Measurements from ENCODE around the gene RNF182. TPM values are rescaled to one million over a fixed set of nuclear protein-coding genes. Genes with fewer than 3 reads are reported as not detected.
A peak's percentile ranks its signal among the peaks of the same experiment; 100 is the strongest.

The RNF182 gene
- total and polyA plus RNA-seq, 2 donors (not counting 1 experiment from before 2014, with no cell fraction given) = 2.5 to 14.1 TPM

GRCh38 chr6:13922750-13923149, 2.0 kb upstream of the RNF182 start:
- Histone ChIP-seq H3K36me3 (ENCODE audit: control insufficient read depth, insufficient read depth, low read length) (no peaks in the 10 kb centered on the region), H3K4me3 (replicated peaks in 1 of 4; ENCODE audit: control extremely low read depth in 1 of 4, insufficient read depth in 1 of 4, low read depth in 3 of 4, low read length in 4 of 4) (no peak overlapping the region), H3K4me1 (ENCODE audit: control insufficient read depth, extremely low read depth, insufficient read depth, low read length) (peaks cover 4% of the 10 kb centered on the region), H3K27me3 (ENCODE audit: control insufficient read depth, insufficient read depth, low read length) (peaks cover 5% of the 10 kb centered on the region), H3K9me3 (ENCODE audit: control insufficient read depth, insufficient read depth, low read depth, low read length) (no peaks in the 10 kb centered on the region), H3K9ac (ENCODE audit: insufficient read depth, low read length) (no peak overlapping the region), H3K4me2 (ENCODE audit: extremely low read depth, insufficient read depth, low read length) (no peak overlapping the region), H3K79me2 (ENCODE audit: control insufficient read depth, insufficient read depth, low read length) (peaks cover 3% of the 10 kb centered on the region), H2AFZ (ENCODE audit: low read length) (no peak overlapping the region), H4K20me1 (ENCODE audit: control insufficient read depth, extremely low read depth, insufficient read depth, low read length) (no peaks in the 10 kb centered on the region), H3K27ac (ENCODE audit: insufficient read depth, low read length) (no peak overlapping the region)
- no peak for DNase-seq (ENCODE audit: low read depth in 2 of 2)
- no peak for TF ChIP-seq CTCF (conservative IDR thresholded peaks at IDR 0.05 in 1 of 2, IDR thresholded peaks at IDR 0.05 in 1 of 2; ENCODE audit: low read depth in 1 of 2, low read length in 2 of 2)
- no peak for TF ChIP-seq EZH2 (IDR thresholded peaks at IDR 0.05; ENCODE audit: low read length, missing control alignments)

GRCh38 chr6:13923527-13924145, 1.1 kb upstream of the RNF182 start:
- no peaks in the 10 kb centered on the region for H3K36me3 ChIP-seq (ENCODE audit: control insufficient read depth, insufficient read depth, low read length)
- peak; percentile 51 to 77 for DNase-seq (ENCODE audit: low read depth in 2 of 2)
- H3K9me3 ChIP-seq (ENCODE audit: control insufficient read depth, insufficient read depth, low read depth, low read length) = no peaks in the 10 kb centered on the region
- peak overlapping the region; percentile 78 for H2AFZ ChIP-seq (ENCODE audit: low read length)
- H3K4me1 ChIP-seq (ENCODE audit: control insufficient read depth, extremely low read depth, insufficient read depth, low read length) = peaks cover 4% of the 10 kb centered on the region
- peaks cover 5% of the 10 kb centered on the region for H3K27me3 ChIP-seq (ENCODE audit: control insufficient read depth, insufficient read depth, low read length)
- peaks cover 3% of the 10 kb centered on the region for H3K79me2 ChIP-seq (ENCODE audit: control insufficient read depth, insufficient read depth, low read length)
- no peak for TF ChIP-seq CTCF (conservative IDR thresholded peaks at IDR 0.05 in 1 of 2, IDR thresholded peaks at IDR 0.05 in 1 of 2; ENCODE audit: low read depth in 1 of 2, low read length in 2 of 2)
- TF ChIP-seq EZH2 (IDR thresholded peaks at IDR 0.05; ENCODE audit: low read length, missing control alignments) = no peak
- no peaks in the 10 kb centered on the region for H4K20me1 ChIP-seq (ENCODE audit: control insufficient read depth, extremely low read depth, insufficient read depth, low read length)
- H3K9ac ChIP-seq (ENCODE audit: insufficient read depth, low read length) = no peak overlapping the region
- peak overlapping the region; percentile 49 for H3K4me2 ChIP-seq (ENCODE audit: extremely low read depth, insufficient read depth, low read length)
- H3K27ac ChIP-seq (ENCODE audit: insufficient read depth, low read length) = peak overlapping the region; percentile 69
- H3K4me3 ChIP-seq (replicated peaks in 1 of 4; ENCODE audit: control extremely low read depth in 1 of 4, insufficient read depth in 1 of 4, low read depth in 3 of 4, low read length in 4 of 4) = peak overlapping the region; percentile 57 to 85 (median 60)

GRCh38 chr6:13924146-13924948, 405 bp upstream of the RNF182 start:
- Histone ChIP-seq H3K36me3 (ENCODE audit: control insufficient read depth, insufficient read depth, low read length) (no peaks in the 10 kb centered on the region), H4K20me1 (ENCODE audit: control insufficient read depth, extremely low read depth, insufficient read depth, low read length) (no peaks in the 10 kb centered on the region), H2AFZ (ENCODE audit: low read length) (peak overlapping the region; percentile 78), H3K9me3 (ENCODE audit: control insufficient read depth, insufficient read depth, low read depth, low read length) (no peaks in the 10 kb centered on the region), H3K27me3 (ENCODE audit: control insufficient read depth, insufficient read depth, low read length) (peaks cover 5% of the 10 kb centered on the region), H3K4me1 (ENCODE audit: control insufficient read depth, extremely low read depth, insufficient read depth, low read length) (peaks cover 4% of the 10 kb centered on the region), H3K27ac (ENCODE audit: insufficient read depth, low read length) (peak overlapping the region; percentile 69), H3K79me2 (ENCODE audit: control insufficient read depth, insufficient read depth, low read length) (peaks cover 3% of the 10 kb centered on the region), H3K4me2 (ENCODE audit: extremely low read depth, insufficient read depth, low read length) (peak overlapping the region; percentile 49), H3K4me3 (replicated peaks in 1 of 4; ENCODE audit: control extremely low read depth in 1 of 4, insufficient read depth in 1 of 4, low read depth in 3 of 4, low read length in 4 of 4) (peak overlapping the region; percentile 57 to 85 (median 60)), H3K9ac (ENCODE audit: insufficient read depth, low read length) (peak overlapping the region; percentile 68)
- DNase-seq (ENCODE audit: low read depth in 2 of 2) = peak; percentile 62 to 68
- TF ChIP-seq CTCF (conservative IDR thresholded peaks at IDR 0.05 in 1 of 2, IDR thresholded peaks at IDR 0.05 in 1 of 2; ENCODE audit: low read depth in 1 of 2, low read length in 2 of 2) (no peak), EZH2 (IDR thresholded peaks at IDR 0.05; ENCODE audit: low read length, missing control alignments) (no peak)
